NT2/D1 (cell line): ENCODE measurements around the gene RORC.

Experiments used
- DNase-seq: peaks from one replicate; pipeline ENCODE4 v3.0.0-alpha.2; 2011; ENCODE audit warnings: low read depth, low spot score
- H3K27me3 ChIP-seq: 2 replicates; pipeline ENCODE4 v1.6.0; 2011; ENCODE audit warnings: mild to moderate bottlenecking; ENCODE audit not compliant: insufficient read length, insufficient read depth
- H3K36me3 ChIP-seq: 2 replicates; pipeline ENCODE4 v1.6.1; 2011; ENCODE audit warnings: mild to moderate bottlenecking, low read length, mixed read lengths; ENCODE audit not compliant: insufficient read depth, insufficient read length
- H3K4me1 ChIP-seq: 2 replicates; pipeline ENCODE4 v1.5.1; 2011; ENCODE audit not compliant: insufficient read depth, insufficient read length
- H3K4me3 ChIP-seq: 2 replicates; pipeline ENCODE4 v1.5.1; 2011; ENCODE audit warnings: low read depth; ENCODE audit not compliant: insufficient read length
- H3K9ac ChIP-seq: 2 replicates; pipeline ENCODE4 v1.6.0; 2011; ENCODE audit warnings: low read depth; ENCODE audit not compliant: insufficient read length
- H3K9me3 ChIP-seq: 2 replicates; pipeline ENCODE4 v1.5.1; 2011; ENCODE audit warnings: mild to moderate bottlenecking, low read length; ENCODE audit not compliant: insufficient read depth
- SUZ12 ChIP-seq: IDR thresholded peaks from 2 replicates; pipeline ENCODE4 v1.6.1; 2011; ENCODE audit not compliant: insufficient read length, insufficient read depth; ENCODE audit errors: extremely low read depth
- YY1 ChIP-seq: IDR thresholded peaks from 2 replicates; pipeline ENCODE4 v1.6.1; 2011; ENCODE audit not compliant: insufficient read length, insufficient read depth
- ZNF274 ChIP-seq: IDR thresholded peaks from 2 replicates; pipeline ENCODE4 v1.6.1; 2011; ENCODE audit warnings: mild to moderate bottlenecking, low read depth, low read length

Gene RORC

DNA sequence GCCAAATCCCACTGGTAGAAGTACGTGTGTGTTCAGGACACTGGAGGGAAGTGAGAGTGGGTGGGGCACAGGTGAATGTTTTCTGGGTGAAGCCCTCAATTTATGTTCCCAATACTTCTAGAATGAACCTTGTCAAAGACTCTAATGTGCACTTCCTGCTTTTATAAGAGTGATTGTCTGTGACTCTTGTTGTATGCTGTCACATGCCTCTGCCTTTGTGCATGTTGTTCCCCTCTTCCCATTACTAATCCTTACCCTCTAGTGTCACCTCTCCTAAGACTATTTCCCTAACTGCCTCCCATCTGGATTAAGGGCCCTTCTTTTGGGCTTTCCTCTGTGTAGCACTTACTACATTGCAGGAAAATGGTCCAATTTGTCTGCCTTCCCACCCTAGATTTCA lies 23.8 kb downstream of the RORC start:
- H3K4me3 ChIP-seq, result no peak overlapping the region
- no peak overlapping the region for H3K9ac ChIP-seq
- H3K36me3 ChIP-seq, result no peaks in the 10 kb centered on the region
- H3K4me1 ChIP-seq, result peaks cover 3% of the 10 kb centered on the region
- DNase-seq, result no peak
- H3K27me3 ChIP-seq, result no peaks in the 10 kb centered on the region
- no peak for TF ChIP-seq YY1
- no peak for TF ChIP-seq ZNF274
- H3K9me3 ChIP-seq, result no peaks in the 10 kb centered on the region

DNA sequence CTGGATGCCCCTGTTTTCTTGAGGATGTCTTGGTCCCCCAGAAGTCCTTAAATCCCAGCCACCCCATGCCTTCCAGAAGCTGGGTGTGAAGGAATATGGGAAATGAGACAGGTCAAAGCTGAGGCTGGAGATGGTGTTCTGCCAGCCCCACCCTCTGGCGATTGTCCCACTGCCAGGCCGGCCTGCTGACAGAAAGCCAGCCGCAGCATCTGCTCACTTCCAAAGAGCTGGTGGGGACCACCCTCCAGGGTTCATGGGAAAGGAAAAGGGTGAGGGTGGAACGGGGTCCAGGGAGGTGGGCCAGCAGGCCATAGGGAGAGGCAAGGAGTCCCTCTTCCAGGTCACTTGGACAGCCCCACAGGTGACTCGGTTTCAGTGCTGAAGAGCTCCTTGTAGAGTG lies 24.5 kb downstream of the RORC start:
- Histone ChIP-seq H3K4me1 (peaks cover 3% of the 10 kb centered on the region), H3K9ac (no peak overlapping the region), H3K36me3 (no peaks in the 10 kb centered on the region), H3K27me3 (no peaks in the 10 kb centered on the region), H3K4me3 (no peak overlapping the region), H3K9me3 (no peaks in the 10 kb centered on the region)
- TF ChIP-seq ZNF274 (no peak), YY1 (no peak), SUZ12 (no peak)
- DNase-seq, result no peak

DNA sequence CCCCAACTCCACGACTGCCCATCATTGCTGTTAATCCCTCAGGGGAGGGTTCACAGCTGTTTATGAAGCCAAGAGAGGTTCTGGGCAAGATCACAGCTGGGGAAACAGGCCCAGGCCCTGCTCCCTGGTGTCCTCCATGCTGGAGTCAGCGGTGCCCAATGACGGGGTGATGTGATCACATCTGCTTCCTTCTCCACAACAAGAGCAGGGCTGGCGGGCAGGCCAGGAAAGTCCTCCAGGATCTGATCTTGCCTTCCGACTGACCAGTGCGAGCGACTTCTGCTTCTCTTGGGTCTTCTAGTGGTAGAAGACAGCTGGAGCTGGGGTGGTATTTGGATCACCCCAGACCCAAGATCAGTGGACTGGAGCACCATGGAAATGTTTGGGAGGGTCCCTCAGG lies 25.4 kb downstream of the RORC start:
- no peak overlapping the region for H3K9ac ChIP-seq
- H3K4me3 ChIP-seq, result no peak overlapping the region

DNA sequence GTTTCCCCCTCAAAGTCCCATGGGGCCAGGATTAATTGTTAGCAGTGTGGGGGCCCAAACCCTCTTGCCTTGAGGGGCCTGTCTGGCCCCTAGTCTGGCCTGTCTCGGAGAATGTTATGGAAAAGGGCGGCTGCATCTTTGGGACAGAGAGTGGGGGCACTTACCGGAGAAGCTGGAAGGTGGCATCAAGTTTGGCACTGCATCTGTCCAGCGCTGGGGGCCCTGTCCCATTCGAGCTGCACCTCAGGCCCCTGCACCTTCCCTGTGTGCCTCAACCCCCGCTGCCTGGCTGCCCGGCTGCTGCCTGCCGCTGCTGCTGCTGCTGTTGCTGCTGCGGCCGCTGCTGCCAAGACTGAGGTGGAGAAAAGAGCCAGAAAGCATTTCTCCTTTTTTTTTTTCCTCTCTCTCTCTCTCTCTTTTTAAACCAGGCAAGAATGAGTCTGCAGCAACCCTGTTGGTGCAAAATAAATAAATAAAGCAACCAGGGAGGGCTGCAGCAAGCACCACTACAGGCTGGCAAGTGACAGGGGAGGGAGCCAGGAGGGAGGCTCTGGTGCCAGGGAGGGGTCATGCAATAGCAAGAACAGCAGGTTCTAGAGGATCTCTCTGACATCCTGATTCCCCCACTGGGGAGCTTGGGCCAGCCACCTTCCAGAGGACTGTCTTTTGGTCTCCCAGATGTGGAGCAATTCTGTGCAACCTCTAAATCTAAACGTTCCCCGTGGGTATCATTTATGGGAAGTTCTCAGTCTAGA lies 26.4 kb downstream of the RORC start, which contains the start of gene LINGO4:
Gene LINGO4 (minus strand): TSS at position 354 of the 755 bp plus-strand sequence. CDS start 2,715 bp downstream, outside the sequence.
- no peak for TF ChIP-seq ZNF274
- no peak for TF ChIP-seq SUZ12
- Histone ChIP-seq H3K36me3 (no peaks in the 10 kb centered on the region), H3K4me3 (no peak within 1 kb of the TSS), H3K9ac (peak within 1 kb of the TSS; percentile 46), H3K27me3 (no peaks in the 10 kb centered on the region), H3K9me3 (no peaks in the 10 kb centered on the region), H3K4me1 (peaks cover 3% of the 10 kb centered on the region)
- no peak for DNase-seq

More for the DNA sequence above, 25.4 kb downstream of the RORC start:
- H3K4me1 ChIP-seq, result peaks cover 3% of the 10 kb centered on the region
- no peak for DNase-seq
- H3K36me3 ChIP-seq, result no peaks in the 10 kb centered on the region
- TF ChIP-seq ZNF274, result no peak
- TF ChIP-seq YY1, result no peak
- TF ChIP-seq SUZ12, result no peak
- no peaks in the 10 kb centered on the region for H3K9me3 ChIP-seq
- H3K27me3 ChIP-seq, result no peaks in the 10 kb centered on the region

DNA sequence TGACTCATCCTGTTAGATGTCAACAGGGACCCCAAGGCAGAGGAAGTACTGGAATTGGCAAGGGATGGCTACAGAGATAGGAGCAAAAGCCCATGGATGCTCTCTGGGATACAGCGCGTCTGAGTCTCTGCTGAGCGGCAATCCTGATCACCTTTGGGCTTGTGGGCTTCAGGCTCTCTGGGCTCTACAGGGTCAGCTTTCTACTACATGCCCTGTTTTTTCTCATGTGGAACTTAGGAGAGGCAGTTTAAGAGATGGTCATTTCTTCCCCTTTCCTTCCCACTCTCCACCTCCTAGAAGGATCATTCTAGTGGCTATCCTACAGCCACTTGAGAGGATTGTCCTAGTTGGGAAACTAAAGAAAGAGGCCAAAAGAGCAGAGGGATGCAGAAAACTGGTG lies 27.7 kb downstream of the RORC start:
- DNase-seq, result no peak
- Histone ChIP-seq H3K9me3 (no peaks in the 10 kb centered on the region), H3K36me3 (no peaks in the 10 kb centered on the region), H3K4me3 (no peak overlapping the region), H3K4me1 (peaks cover 6% of the 10 kb centered on the region), H3K27me3 (no peaks in the 10 kb centered on the region), H3K9ac (no peak overlapping the region)
- TF ChIP-seq ZNF274, result no peak
- no peak for TF ChIP-seq YY1
- no peak for TF ChIP-seq SUZ12

DNA sequence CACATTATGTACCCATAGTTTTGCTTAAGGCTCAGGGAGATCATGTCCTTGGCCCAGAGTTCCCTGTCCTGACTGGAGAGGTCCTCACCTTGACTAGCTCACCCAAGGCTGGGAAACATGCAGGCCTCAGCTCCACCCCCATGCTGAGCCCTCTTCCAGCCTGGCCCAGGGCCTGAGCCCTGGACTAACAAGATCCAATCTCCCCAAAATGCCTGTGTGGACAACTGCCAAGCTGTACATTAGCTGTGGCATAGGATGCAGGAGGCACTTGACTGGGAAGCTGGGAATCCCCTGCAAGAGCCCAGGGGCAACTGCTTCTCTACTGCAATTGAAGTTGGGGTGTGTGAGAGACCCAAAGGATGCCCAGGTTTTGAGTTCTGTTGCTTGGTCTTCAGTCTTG lies 28.4 kb downstream of the RORC start:
- Histone ChIP-seq H3K36me3 (no peaks in the 10 kb centered on the region), H3K27me3 (no peaks in the 10 kb centered on the region), H3K4me1 (peaks cover 11% of the 10 kb centered on the region), H3K9me3 (no peaks in the 10 kb centered on the region), H3K4me3 (no peak overlapping the region), H3K9ac (no peak overlapping the region)
- DNase-seq, result no peak
- TF ChIP-seq SUZ12 (no peak), YY1 (no peak), ZNF274 (no peak)

DNA sequence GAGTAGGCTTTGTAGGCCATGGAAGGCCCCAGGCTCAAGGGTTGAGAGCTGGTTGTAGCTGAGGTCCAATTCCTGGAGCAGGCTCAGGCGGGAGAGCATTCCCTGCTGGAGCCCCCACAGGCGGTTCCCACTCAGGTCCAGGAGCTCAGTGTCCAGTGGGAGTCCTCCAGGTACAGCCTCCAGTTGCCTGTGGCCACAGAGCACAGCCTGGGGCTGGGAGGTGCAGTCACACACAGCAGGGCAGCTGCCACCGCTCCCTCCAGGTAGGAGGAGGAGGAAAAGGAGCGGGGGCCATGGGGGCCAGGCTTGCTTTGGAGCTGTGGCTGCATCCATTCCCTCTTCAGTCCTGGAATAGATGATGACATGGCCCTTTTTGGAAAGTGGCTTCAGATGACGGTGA lies 29.2 kb downstream of the RORC start:
- peaks cover 11% of the 10 kb centered on the region for H3K4me1 ChIP-seq
- no peak overlapping the region for H3K9ac ChIP-seq
- H3K4me3 ChIP-seq, result no peak overlapping the region
- no peak for DNase-seq
- H3K9me3 ChIP-seq, result no peaks in the 10 kb centered on the region
- H3K27me3 ChIP-seq, result no peaks in the 10 kb centered on the region
- TF ChIP-seq SUZ12 (no peak), ZNF274 (no peak), YY1 (no peak)
- no peaks in the 10 kb centered on the region for H3K36me3 ChIP-seq

DNA sequence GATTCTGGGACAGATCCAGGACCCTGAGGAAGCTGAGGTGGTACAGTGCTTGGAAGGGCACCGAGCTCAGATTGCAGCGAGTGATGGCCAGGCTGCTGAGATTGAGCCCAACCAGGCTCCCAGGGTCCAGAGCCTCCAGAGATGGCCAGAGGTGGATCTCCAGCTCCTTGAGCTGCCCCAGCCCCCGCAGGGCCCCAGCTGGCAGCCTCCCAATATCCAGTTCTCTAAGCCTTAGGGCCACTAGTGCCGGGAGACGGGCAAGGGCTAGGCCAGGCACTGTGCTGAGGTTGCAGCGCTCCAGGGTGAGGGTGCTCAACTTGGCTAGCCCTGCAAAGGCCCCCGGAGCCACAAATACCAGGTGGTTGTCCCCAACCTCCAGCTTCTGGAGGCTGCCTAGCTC lies 29.8 kb downstream of the RORC start:
- H3K9me3 ChIP-seq, result no peaks in the 10 kb centered on the region
- no peaks in the 10 kb centered on the region for H3K27me3 ChIP-seq
- DNase-seq, result no peak
- H3K36me3 ChIP-seq, result no peaks in the 10 kb centered on the region
- no peak for TF ChIP-seq SUZ12
- no peak for TF ChIP-seq ZNF274
- TF ChIP-seq YY1, result no peak
- H3K4me1 ChIP-seq, result peaks cover 11% of the 10 kb centered on the region
- no peak overlapping the region for H3K4me3 ChIP-seq
- H3K9ac ChIP-seq, result no peak overlapping the region
